Measurements from ENCODE around the gene CARMIL3.
"Not testable (repeated sequence)": the region's sequence is repeated elsewhere in the genome, so short reads cannot be mapped to it uniquely, and the experiment has no call there.

CARMIL3 gene

GRCh38 chr14:24042746-24043145, 9.1 kb upstream of the CARMIL3 start:
- no peak for FAIRE-seq

- FAIRE-seq = not testable (repeated sequence)
These were observed 2.8 kb upstream of the CARMIL3 start for GRCh38 chr14:24049002-24049401.

DNA sequence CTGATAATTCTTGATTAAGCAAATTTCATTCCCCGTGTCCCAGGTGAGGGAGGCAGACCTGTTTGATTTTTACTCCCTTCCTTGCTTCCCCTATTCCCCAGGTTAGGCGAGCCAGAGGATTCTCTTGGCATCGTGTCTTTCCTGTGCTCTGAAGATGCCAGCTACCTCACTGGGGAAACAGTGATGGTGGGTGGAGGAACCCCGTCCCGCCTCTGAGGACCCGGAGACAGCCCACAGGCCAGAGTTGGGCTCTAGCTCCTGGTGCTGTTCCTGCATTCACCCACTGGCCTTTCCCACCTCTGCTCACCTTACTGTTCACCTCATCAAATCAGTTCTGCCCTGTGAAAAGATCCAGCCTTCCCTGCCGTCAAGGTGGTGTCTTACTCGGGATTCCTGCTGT, 1.1 kb upstream of the CARMIL3 start:
- not testable (repeated sequence) for FAIRE-seq

- no peak for FAIRE-seq
These were observed 527 bp upstream of the CARMIL3 start for GRCh38 chr14:24051176-24051788.

DNA sequence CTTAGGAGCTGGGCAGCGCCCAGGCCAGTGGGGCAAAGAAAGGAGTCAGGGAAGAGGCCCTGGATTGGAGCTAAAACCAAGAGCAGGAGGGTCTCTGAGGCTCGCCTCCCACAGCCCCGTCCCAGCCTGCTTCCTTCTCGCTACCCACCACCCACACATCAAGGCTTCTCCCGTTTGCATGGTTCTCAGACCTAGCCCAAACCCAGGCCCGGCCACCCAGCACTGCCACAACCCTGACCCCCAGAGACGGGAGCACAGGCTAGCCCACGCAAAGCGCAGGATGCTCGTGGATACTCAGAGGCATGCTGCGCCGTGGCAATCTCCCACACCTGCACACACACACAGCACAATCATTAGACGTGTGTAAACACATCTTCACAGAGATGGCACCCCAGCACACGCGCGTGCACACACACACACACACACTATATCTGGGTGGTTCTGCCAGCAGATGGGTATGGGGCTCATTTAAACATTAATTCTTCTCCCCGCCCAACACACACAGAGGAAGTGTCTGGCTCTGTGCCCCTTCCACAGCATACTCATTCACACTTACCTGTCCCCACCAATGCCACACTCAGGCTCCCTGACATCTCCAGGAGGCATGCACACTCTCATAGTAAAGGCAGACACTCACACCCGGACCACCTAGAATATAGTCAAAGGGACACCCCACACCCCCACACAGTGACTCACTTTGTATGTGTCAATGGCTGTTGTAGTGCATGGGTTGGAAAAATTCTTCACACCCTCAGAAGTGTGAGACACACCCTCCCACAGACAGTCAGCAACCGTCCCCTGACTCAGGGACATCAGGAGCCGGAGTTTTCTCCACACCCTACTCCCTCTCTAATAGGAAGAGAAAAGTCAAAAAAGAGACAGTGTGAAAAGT, 1.1 kb downstream of the CARMIL3 start:
- FAIRE-seq = no peak

- no peak for FAIRE-seq
These were observed 1.9 kb downstream of the CARMIL3 start for GRCh38 chr14:24053548-24054323.

DNA sequence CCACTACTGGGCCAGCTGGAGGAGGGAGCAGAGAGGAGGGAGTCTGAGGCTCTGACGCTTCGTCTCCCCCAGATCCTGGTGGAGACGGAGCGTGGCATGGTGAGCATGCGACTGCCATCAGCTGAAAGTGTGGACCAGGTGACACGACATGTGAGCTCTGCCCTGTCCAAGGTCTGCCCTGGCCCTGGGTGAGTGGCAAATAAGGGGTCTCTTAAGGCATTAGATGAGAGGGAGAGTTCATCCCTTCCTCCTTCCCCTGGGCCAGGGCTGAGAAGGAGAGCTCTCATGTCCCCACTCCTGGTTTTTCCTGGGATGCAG, 2.5 kb downstream of the CARMIL3 start:
- FAIRE-seq = no peak

- no peak for FAIRE-seq
These were observed 2.8 kb downstream of the CARMIL3 start for GRCh38 chr14:24054646-24055045.

- FAIRE-seq = no peak
These were observed 4.4 kb downstream of the CARMIL3 start for GRCh38 chr14:24055971-24056799.

DNA sequence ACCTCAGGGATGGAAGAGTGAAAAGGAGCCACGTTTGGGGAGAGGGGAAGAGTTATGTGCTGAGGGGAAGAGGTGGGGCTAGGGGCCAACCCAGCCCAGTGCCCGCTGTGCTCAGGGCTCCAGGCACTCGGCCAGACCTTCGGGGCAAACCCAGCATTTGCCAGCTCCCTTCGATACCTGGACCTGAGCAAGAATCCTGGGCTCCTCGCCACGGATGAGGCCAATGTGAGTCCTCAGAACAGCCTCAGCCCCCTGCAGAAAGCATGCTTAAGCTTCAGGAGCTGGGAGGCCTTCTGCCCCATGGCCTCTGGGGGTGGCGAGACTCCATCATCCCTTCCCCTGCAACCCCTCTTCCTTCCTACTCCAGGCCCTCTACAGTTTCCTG, 5.0 kb downstream of the CARMIL3 start:
- FAIRE-seq = no peak

- no peak for FAIRE-seq
These were observed 5.5 kb downstream of the CARMIL3 start for GRCh38 chr14:24057271-24057670.

DNA sequence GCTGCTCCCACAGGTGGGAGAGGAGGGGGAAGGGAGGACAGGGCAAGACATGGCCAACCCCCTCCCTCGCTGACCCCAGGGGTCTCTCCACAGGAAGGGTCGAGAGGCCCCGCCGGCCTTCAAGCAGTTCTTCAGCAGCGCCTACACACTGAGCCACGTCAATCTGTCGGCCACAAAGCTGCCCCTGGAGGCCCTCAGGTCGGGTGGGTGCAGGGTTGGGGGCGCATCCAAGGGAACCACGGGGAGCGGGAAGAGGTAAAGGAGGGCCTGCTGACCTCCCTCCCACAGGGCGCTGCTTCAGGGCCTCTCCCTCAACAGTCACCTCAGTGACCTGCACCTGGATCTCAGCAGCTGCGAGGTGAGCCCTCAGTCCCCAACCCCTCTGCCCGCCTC, 6.1 kb downstream of the CARMIL3 start:
- no peak for FAIRE-seq

- no peak for FAIRE-seq
These were observed 6.6 kb downstream of the CARMIL3 start for GRCh38 chr14:24058260-24058950.

DNA sequence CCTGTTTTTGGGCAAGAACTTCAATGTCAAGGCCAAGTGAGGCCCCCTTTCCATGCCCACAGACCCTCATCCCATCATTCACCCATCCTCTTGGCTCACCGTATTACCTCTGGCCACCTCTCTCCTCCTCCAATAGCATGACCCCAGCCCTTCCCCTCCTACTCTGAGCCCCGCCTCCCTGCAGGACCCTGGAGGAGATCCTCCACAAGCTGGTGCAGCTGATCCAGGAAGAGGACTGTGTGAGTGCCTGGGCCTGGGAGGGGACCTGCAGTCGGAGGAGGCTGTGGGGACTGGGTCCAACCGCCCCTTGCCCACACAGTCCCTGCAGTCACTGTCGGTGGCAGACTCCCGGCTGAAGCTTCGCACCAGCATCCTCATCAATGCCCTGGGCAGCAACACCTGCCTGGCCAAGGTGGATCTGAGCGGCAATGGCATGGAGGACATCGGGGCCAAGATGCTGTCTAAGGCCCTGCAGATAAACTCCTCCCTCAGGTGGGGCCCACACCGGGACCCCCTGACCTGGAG, 7.2 kb downstream of the CARMIL3 start:
- no peak for FAIRE-seq

- no peak for FAIRE-seq
These were observed 8.1 kb downstream of the CARMIL3 start for GRCh38 chr14:24059841-24060388.

DNA sequence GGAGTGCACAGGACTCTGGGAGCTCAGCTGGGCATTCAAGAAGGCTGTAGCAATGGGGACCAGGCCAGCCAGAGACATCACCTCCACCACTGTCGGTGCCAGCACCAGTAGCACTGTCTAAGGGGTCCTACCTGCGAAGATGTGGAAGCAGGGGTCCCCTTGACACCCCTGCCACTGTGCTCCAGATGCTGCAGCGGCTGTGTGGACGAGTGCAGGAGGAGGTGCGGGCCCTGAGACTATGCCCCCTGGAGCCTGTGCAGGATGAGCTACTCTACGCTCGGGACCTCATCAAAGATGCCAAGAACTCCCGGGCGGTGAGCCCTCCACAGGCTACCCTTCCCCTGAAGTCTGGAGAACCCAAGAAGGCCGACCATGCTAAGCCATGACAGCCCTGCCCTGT, 8.6 kb downstream of the CARMIL3 start:
- FAIRE-seq = no peak

- FAIRE-seq = no peak
These were observed 9.4 kb downstream of the CARMIL3 start for GRCh38 chr14:24060984-24061913.

- no peak for FAIRE-seq
These were observed 10.6 kb downstream of the CARMIL3 start for GRCh38 chr14:24062216-24062980.

GRCh38 chr14:24063263-24063836, 11.5 kb downstream of the CARMIL3 start:
- no peak for FAIRE-seq
